HEK293 (cell line): ENCODE data around the gene NYNRIN.

Experiments used
- AEBP2 ChIP-seq: fragments of 450-650 bp; formaldehyde crosslinking; IDR thresholded peaks from 2 replicates; pipeline ENCODE4 v1.5.1; 2016; ENCODE audit warnings: missing biosample characterization, missing genetic modification characterization, borderline replicate concordance
- GLI2 ChIP-seq: fragments of 450-650 bp; formaldehyde crosslinking; IDR thresholded peaks from 2 replicates; pipeline ENCODE4; 2017; ENCODE audit warnings: missing biosample characterization, missing genetic modification characterization, low read depth, borderline replicate concordance
- KLF16 ChIP-seq: fragments of 450-650 bp; formaldehyde crosslinking; IDR thresholded peaks from 2 replicates; pipeline ENCODE4 v1.5.1; 2017; ENCODE audit warnings: missing biosample characterization, missing genetic modification characterization
- MEIS1 ChIP-seq: sonication (generic); formaldehyde crosslinking; IDR thresholded peaks from 2 replicates; pipeline ENCODE4 v1.8.1; 2022; ENCODE audit warnings: missing genetic modification reagents, mild to moderate bottlenecking, borderline replicate concordance
- PRDM2 ChIP-seq: fragments of 450-650 bp; formaldehyde crosslinking; IDR thresholded peaks from 2 replicates; pipeline ENCODE4 v1.5.1; 2016; ENCODE audit warnings: missing biosample characterization, missing genetic modification characterization, borderline replicate concordance
- ZFP3 ChIP-seq: fragments of 450-650 bp; formaldehyde crosslinking; IDR thresholded peaks from 2 replicates; pipeline ENCODE4 v1.5.1; 2016; ENCODE audit warnings: low read depth, missing biosample characterization, missing genetic modification characterization
- ZNF133 ChIP-seq: fragments of 450-650 bp; formaldehyde crosslinking; IDR thresholded peaks from 2 replicates; pipeline ENCODE4 v1.5.1; 2016; ENCODE audit warnings: missing biosample characterization, missing genetic modification characterization
- ZNF175 ChIP-seq: fragments of 450-650 bp; formaldehyde crosslinking; IDR thresholded peaks from 2 replicates; pipeline ENCODE4 v1.5.1; 2016; ENCODE audit warnings: missing biosample characterization, missing genetic modification characterization
- ZNF26 ChIP-seq: fragments of 450-650 bp; formaldehyde crosslinking; IDR thresholded peaks from 2 replicates; pipeline ENCODE4 v1.5.1; 2016; ENCODE audit warnings: missing biosample characterization, missing genetic modification characterization
- ZNF266 ChIP-seq: fragments of 450-650 bp; formaldehyde crosslinking; IDR thresholded peaks from 2 replicates; pipeline ENCODE4 v1.5.1; 2016; ENCODE audit warnings: missing biosample characterization, missing genetic modification characterization, low read depth
- ZNF324 ChIP-seq: fragments of 450-650 bp; formaldehyde crosslinking; IDR thresholded peaks from 2 replicates; pipeline ENCODE4 v1.5.1; 2016; ENCODE audit warnings: missing biosample characterization, missing genetic modification characterization
- ZNF473 ChIP-seq: fragments of 450-650 bp; formaldehyde crosslinking; IDR thresholded peaks from 2 replicates; pipeline ENCODE4 v1.5.1; 2017; ENCODE audit warnings: missing biosample characterization, missing genetic modification characterization
- ZNF488 ChIP-seq: fragments of 450-650 bp; formaldehyde crosslinking; IDR thresholded peaks from 2 replicates; pipeline ENCODE4 v1.5.1; 2016; ENCODE audit warnings: missing biosample characterization, missing genetic modification characterization
- ZNF548 ChIP-seq: fragments of 450-650 bp; formaldehyde crosslinking; IDR thresholded peaks from 2 replicates; pipeline ENCODE4 v1.5.1; 2016; ENCODE audit warnings: missing biosample characterization, missing genetic modification characterization
- ZNF580 ChIP-seq: fragments of 450-650 bp; formaldehyde crosslinking; IDR thresholded peaks from 2 replicates; pipeline ENCODE4 v1.5.1; 2016; ENCODE audit warnings: missing biosample characterization, missing genetic modification characterization
- ZNF639 ChIP-seq: fragments of 450-650 bp; formaldehyde crosslinking; IDR thresholded peaks from 2 replicates; pipeline ENCODE4 v1.5.1; 2016; ENCODE audit warnings: missing biosample characterization, missing genetic modification characterization
- ZNF670 ChIP-seq: fragments of 450-650 bp; formaldehyde crosslinking; IDR thresholded peaks from 2 replicates; pipeline ENCODE4 v1.5.1; 2016; ENCODE audit warnings: missing biosample characterization, missing genetic modification characterization, low read depth
- ZNF704 ChIP-seq: fragments of 450-650 bp; formaldehyde crosslinking; IDR thresholded peaks from 2 replicates; pipeline ENCODE4 v1.5.1; 2016; ENCODE audit warnings: missing biosample characterization, missing genetic modification characterization
- ZNF792 ChIP-seq: fragments of 450-650 bp; formaldehyde crosslinking; IDR thresholded peaks from 2 replicates; pipeline ENCODE4 v1.5.1; 2016; ENCODE audit warnings: missing biosample characterization, missing genetic modification characterization
- ZXDB ChIP-seq: fragments of 450-650 bp; formaldehyde crosslinking; IDR thresholded peaks from 2 replicates; pipeline ENCODE4 v1.5.1; 2016; ENCODE audit warnings: missing biosample characterization, missing genetic modification characterization

NYNRIN gene

GRCh38 chr14:24398653-24399446, at the start of gene NYNRIN (continued):
- TF ChIP-seq MEIS1 = no peak
- no peak for TF ChIP-seq ZNF473
- TF ChIP-seq ZNF175 (tag by site-specific recombination) = no peak
- no peak for TF ChIP-seq ZNF133 (tag by site-specific recombination)
- TF ChIP-seq ZNF26 = no peak
- no peak for TF ChIP-seq ZXDB
- TF ChIP-seq ZNF324 (tag by site-specific recombination) = no peak
- TF ChIP-seq ZNF670 (tag by site-specific recombination) = no peak
- TF ChIP-seq ZNF580 (tag by site-specific recombination) = no peak
- TF ChIP-seq ZFP3 = no peak
- no peak for TF ChIP-seq ZNF704
- no peak for TF ChIP-seq PRDM2 (tag by site-specific recombination)
- no peak for TF ChIP-seq ZNF548 (tag by site-specific recombination)
- no peak for TF ChIP-seq AEBP2 (tag by site-specific recombination)
- TF ChIP-seq ZNF266 (tag by site-specific recombination) = no peak
- no peak for TF ChIP-seq ZNF488 (tag by site-specific recombination)
- TF ChIP-seq GLI2 (tag by site-specific recombination) = no peak
- no peak for TF ChIP-seq ZNF639
- TF ChIP-seq ZNF792 (tag by site-specific recombination) = no peak
- no peak for TF ChIP-seq KLF16
- TF ChIP-seq, all 188 proteins: peak for 15
